WTC11 (cell line): ENCODE data around the gene CNPY1.

ENCODE experiments used
- FOXK1 ChIP-seq: sonication (generic); formaldehyde crosslinking; IDR thresholded peaks from 2 replicates; pipeline ENCODE4 v1.8.0; 2022; ENCODE audit warnings: mild to moderate bottlenecking, moderate library complexity, missing genetic modification reagents
- SP1 ChIP-seq: sonication (generic); formaldehyde crosslinking; conservative IDR thresholded peaks from 2 replicates; pipeline ENCODE4 v1.8.1; 2022; ENCODE audit warnings: missing genetic modification reagents
- TF ChIP-seq, protein P1 (sequence below): fragments of 200-600 bp; IDR thresholded peaks from 2 replicates; pipeline ENCODE4 v1.8.0; 2022; ENCODE audit warnings: antibody characterized with exemption

DNA sequence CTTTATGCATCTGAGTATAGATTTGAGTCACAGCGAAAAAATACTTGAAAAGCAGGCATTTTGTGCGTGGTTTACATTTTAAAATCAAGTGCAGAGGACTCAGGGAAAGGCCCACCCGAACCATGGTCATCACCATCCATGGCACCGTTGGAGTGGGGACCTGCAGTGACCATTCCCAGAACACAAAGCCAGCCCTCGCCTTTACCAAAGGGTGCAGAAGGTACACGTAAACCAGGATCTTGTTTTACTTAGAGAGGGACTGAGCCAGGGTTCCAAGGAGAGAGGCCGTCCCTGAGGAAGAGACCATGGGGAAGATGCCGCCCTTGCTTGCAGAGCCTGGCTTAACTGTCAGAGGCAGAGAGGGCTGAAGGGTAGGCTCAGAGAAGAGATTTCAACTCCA is 12.0 kb upstream of the CNPY1 start:
- TF ChIP-seq, protein P1, sequence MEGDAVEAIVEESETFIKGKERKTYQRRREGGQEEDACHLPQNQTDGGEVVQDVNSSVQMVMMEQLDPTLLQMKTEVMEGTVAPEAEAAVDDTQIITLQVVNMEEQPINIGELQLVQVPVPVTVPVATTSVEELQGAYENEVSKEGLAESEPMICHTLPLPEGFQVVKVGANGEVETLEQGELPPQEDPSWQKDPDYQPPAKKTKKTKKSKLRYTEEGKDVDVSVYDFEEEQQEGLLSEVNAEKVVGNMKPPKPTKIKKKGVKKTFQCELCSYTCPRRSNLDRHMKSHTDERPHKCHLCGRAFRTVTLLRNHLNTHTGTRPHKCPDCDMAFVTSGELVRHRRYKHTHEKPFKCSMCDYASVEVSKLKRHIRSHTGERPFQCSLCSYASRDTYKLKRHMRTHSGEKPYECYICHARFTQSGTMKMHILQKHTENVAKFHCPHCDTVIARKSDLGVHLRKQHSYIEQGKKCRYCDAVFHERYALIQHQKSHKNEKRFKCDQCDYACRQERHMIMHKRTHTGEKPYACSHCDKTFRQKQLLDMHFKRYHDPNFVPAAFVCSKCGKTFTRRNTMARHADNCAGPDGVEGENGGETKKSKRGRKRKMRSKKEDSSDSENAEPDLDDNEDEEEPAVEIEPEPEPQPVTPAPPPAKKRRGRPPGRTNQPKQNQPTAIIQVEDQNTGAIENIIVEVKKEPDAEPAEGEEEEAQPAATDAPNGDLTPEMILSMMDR: no peak
- TF ChIP-seq SP1 (CRISPR knock-in tag) (no peak), FOXK1 (no peak)
